Heart right ventricle (tissue), 16 donors: ENCODE results near the gene REXO1. TPM values are rescaled to one million over a fixed set of nuclear protein-coding genes. Genes with fewer than 3 reads are reported as not detected.

Experiments used
- ATAC-seq, 8 donors: fragments of 200-7000 bp; cut with Tn5 transposase; one replicate each; pipeline ENCODE4 v1.9.1; 2020; ENCODE audit warnings: mild to moderate bottlenecking in 8 of 8, moderate library complexity in 8 of 8, moderate number of reproducible peaks in 1 of 8
- DNase-seq, 2 donors: peaks; one replicate each; pipeline ENCODE4 v3.0.0-alpha.2; 2020
- H3K27ac ChIP-seq, 10 donors: fragments of 200-600 bp; sonication (generic) in 2 of 10; one replicate each; pipeline versions ENCODE4 v1.5.0 to v1.8.0; 2020 to 2022; ENCODE audit warnings: mild to moderate bottlenecking in 3 of 10
- H3K27me3 ChIP-seq, 7 donors: fragments of 200-600 bp; one replicate each; pipeline ENCODE4 v1.8.0; 2021 to 2022; ENCODE audit warnings: mild to moderate bottlenecking in 2 of 7
- H3K36me3 ChIP-seq, 9 donors: fragments of 200-600 bp; sonication (generic) in 1 of 9; one replicate each; pipeline versions ENCODE4 v1.5.0 to v1.8.0; 2020 to 2022; ENCODE audit warnings: mild to moderate bottlenecking in 2 of 9
- H3K4me1 ChIP-seq, 9 donors: fragments of 200-600 bp; sonication (generic) in 1 of 9; one replicate each; pipeline versions ENCODE4 v1.5.0 to v1.8.0; 2020 to 2022; ENCODE audit warnings: mild to moderate bottlenecking in 4 of 9
- H3K4me3 ChIP-seq, 10 donors: fragments of 200-600 bp; sonication (generic) in 2 of 10; one replicate each; pipeline versions ENCODE4 v1.5.0 to v1.8.0; 2020 to 2022; ENCODE audit warnings: mild to moderate bottlenecking in 7 of 10, moderate library complexity in 2 of 10
- H3K9me3 ChIP-seq, 11 donors: fragments of 200-600 bp in 10 of 11; sonication (generic) in 2 of 11; one replicate each; pipeline versions ENCODE4 v1.5.0 to v1.8.0; 2013 to 2022; ENCODE audit warnings: mild to moderate bottlenecking in 2 of 11, control low read depth in 1 of 11, moderate library complexity in 1 of 11
- WGBS, 2 donors: extraction: QIAGEN DNeasy Blood & Tissue Kit; methylation state at CpG; one replicate each; pipeline ENCODE4 v1.1.7; 2013; ENCODE audit warnings: inconsistent platforms in 1 of 2; 5-methylcytosine and 5-hydroxymethylcytosine counted together
- intact Hi-C, 10 donors: fragments of 100-400 bp; cut with DNase I; formaldehyde crosslinking; loops; one replicate each; pipeline versions ENCODE4 v1.11.1 to v1.14.2; 2022
- polyA plus RNA-seq, 2 donors: library from polyadenylated mRNA; stranded (reverse); fragments of 200-250 nt; gene quantifications; one replicate each; pipeline ENCODE4 v1.2.3, GENCODE V29; 2013
- total RNA-seq, 10 donors: library from RNA; stranded (reverse); fragmentation: NEBNext Ultra II Directional in 3 of 10; extraction: Animal tissue kit (Norgen Biotek cat#: 25700) in 3 of 10; gene quantifications; one replicate each; pipeline versions ENCODE4 v1.2.1 to v1.2.4, GENCODE V29; 2021 to 2023
- TF ChIP-seq, protein P1 (sequence below), 9 donors: fragments of 200-600 bp; sonication (generic) in 2 of 9; IDR thresholded peaks; one replicate each; pipeline versions ENCODE4 v1.5.0 to v1.8.0; 2021 to 2022; ENCODE audit warnings: antibody characterized with exemption in 9 of 9, mild to moderate bottlenecking in 5 of 9, moderate library complexity in 1 of 9
- donor health status: Arrhythmogenic right ventricular cardiomyopathy.
- donor health status: ischemic (EF 13 %, LVEDD 7.1; RV severe dilation, severe dysfunction).
- donor health status: healthy with polysubstance abuse.
- donor health status: DM: no; HTN: yes; CAD: no.
- donor health status: DM: no; HTN: no; CAD: no.
- donor health status: ischemic (EF 25% LVEDD 6.9; RV normal size, moderate dysfunction).
- donor health status: ischemic (EF 25% LVEDD 5.7; RV mildly dilated, moderate dysfunction).
- donor health status: healthy.
- donor health status: DM: yes; HTN: yes; CAD: no.
- donor health status: Ischemic cardiomyopathy.
- donor health status: ischemic (EF 35%, LVEDD 5.7; RV mildly dilated, moderate dysfunction).
- donor health status: nonischemic (EF 11% LVEDD 7.7; RV severe dilation, severe dysfunction).
- donor health status: DM: yes; HTN: yes; CAD: no.
- donor health status: PGD.
- donor health status: ischemic (EF 29% LVEDD 5.4; RV normal size, mild dysfunction).
- donor health status: nonischemic (EF 23%, LVEDD 6.1; RV moderate dilation, normal function).

The REXO1 gene
- total and polyA plus RNA-seq, 12 donors: 13.1 to 20.6 (median 16.5) TPM

DNA sequence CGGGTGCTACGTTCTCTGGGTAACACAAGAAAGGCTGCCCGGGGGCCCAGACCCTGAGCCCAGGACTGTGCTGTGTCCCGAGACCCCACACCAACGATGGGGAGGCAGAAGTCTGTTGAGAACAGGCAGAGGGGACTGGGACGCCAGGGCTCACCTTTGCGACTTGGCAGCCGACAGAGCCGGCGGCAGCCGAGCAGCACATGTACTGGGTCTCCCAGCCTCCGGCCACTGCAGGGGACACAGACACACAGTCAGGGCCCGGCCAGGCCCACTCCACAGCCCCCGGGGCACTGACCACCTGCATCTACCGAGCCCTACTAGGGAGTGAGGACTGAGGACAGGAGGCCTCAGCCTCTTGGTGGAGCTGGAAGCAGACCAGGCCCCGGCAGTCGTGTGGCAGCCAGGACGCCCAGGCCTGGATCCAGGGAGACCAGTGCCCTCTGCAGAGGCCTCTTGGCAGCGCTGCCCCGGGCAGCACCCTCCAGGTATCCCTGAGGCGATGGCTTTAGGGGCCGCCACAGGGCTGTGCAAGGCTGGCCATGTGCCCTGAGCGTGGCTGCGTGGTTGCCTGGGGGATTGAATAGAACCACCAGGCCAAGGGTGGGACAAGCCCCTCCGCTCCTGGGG, 30.6 kb downstream of the REXO1 start:
- H3K27ac ChIP-seq: peak overlapping the region in 1 of 10 donors; percentile 30
- no peaks in the 10 kb centered on the region for H3K9me3 ChIP-seq
- intact Hi-C loops: loop anchor here in 1 of 10 donors (10.0 kb wide), 1 partner anchor 143 kb away; no protein-coding TSS in a partner anchor
- H3K27me3 ChIP-seq: no peaks in the 10 kb centered on the region
- H3K36me3 ChIP-seq: peaks cover 7 to 83% (median 48%) of the 10 kb centered on the region in 9 donors
- DNase-seq (peak in 1 of 2 donors; percentile 33), ATAC-seq (peak; percentile 9 to 81 (median 46))
- 85 to 88% methylated on average over 25 of the region's 25 CpGs for WGBS, 2 donors
- H3K4me3 ChIP-seq: no peak overlapping the region
- TF ChIP-seq, protein P1, sequence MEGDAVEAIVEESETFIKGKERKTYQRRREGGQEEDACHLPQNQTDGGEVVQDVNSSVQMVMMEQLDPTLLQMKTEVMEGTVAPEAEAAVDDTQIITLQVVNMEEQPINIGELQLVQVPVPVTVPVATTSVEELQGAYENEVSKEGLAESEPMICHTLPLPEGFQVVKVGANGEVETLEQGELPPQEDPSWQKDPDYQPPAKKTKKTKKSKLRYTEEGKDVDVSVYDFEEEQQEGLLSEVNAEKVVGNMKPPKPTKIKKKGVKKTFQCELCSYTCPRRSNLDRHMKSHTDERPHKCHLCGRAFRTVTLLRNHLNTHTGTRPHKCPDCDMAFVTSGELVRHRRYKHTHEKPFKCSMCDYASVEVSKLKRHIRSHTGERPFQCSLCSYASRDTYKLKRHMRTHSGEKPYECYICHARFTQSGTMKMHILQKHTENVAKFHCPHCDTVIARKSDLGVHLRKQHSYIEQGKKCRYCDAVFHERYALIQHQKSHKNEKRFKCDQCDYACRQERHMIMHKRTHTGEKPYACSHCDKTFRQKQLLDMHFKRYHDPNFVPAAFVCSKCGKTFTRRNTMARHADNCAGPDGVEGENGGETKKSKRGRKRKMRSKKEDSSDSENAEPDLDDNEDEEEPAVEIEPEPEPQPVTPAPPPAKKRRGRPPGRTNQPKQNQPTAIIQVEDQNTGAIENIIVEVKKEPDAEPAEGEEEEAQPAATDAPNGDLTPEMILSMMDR (IDR thresholded peaks at IDR 0.05): peak in 2 of 9 donors; percentile 20 to 29
- H3K4me1 ChIP-seq: peaks cover 0 to 12% (median 8%) of the 10 kb centered on the region in 9 donors

DNA sequence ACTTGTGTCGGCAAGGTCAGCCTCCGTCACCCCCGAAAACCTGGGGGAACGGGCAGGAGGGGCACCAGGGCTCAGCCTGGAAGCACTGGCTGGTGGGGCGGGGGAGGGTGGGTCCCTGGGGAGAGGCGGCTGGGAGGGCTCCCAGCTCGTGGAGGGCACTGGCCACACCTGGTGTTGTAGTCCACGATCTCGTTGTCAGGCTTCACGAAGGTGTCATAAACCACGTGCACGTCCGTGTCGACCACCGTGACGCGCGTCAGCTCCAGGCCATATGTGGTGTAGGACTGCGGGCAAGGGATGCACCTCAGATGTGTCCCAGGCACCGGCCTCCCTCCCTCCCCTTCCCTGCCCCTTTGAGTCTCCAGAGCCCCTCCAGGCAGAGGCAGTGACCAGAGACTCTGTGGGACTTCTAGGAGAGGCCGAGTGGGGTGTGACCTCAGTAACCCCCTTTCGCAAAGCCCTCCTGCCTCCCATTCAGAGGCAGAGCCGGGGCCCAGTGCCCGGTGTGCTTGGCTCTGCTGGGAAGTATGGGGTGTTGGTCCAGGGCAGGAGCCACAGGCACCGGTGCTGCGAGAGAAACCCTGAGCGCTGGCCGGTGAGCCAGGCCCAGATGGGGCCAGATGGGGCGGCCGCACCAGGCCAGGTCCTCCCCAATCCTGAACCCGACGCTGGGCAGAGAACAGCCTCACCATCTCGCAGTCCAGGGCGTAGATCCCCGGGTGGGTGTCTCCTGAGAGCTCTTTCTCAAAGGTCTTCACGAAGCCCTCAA, 31.6 kb downstream of the REXO1 start:
- Histone ChIP-seq H3K4me1 (peaks cover 3 to 21% (median 13%) of the 10 kb centered on the region in 9 donors), H3K9me3 (no peaks in the 10 kb centered on the region), H3K36me3 (peaks cover 7 to 74% (median 48%) of the 10 kb centered on the region in 9 donors), H3K4me3 (no peak overlapping the region), H3K27me3 (no peaks in the 10 kb centered on the region), H3K27ac (no peak overlapping the region)
- 93 to 94% methylated on average over 36 of the region's 36 CpGs for WGBS, 2 donors
- TF ChIP-seq, protein P1 (IDR thresholded peaks at IDR 0.05): no peak
- no peak for DNase-seq
- intact Hi-C loops: loop anchor here in 1 of 10 donors (10.0 kb wide), 1 partner anchor 142 kb away; no protein-coding TSS in a partner anchor
- no peak for ATAC-seq

DNA sequence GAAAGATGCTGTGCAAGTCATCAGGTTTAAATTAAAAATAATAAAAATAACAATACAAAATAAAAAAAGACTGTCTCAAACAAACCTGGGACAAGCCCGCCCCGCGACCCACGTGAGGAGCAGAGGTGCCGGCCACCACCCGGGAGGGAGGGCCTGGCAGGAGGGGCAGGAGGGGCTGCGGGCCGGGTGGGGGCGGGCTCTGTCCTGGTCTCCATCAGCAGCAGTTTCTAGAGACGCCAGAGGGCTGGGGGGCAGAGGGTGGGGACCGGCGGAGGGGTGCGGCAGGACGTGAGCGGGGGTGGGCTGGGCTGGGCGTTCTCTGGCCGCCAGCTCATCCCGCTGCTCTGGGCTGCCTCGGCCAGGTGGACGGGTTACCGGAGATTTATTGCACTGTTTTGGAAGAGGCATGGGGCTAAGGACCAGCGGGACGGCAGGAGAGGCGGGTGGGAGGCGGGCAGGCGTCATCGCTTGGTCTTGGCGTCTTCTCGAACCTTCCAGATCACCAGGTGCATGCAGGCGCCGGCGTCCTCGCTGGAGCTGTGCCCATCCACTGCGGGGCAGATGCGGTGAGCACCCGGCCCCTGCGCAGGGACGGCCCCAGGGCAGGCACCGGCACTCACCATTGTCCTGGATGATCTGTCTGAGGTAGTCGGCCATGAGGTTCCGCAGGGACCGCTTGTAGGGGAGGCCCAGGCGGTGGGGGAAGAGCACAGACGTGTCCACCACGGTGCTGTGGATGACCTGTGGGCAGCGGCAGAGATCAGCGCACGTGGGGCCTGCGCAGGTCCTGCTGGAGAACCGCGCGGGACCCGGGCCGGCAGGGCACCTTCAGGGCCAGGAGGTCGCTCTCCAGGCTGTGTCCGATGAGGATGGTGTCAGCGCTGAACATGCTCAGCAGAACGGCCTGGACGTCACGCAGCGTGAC, 32.4 kb downstream of the REXO1 start:
- TF ChIP-seq, protein P1 (IDR thresholded peaks at IDR 0.05): no peak
- 91 to 93% methylated on average over 61 of the region's 61 CpGs for WGBS, 2 donors
- intact Hi-C loops: loop anchor here in 1 of 10 donors (10.0 kb wide), 1 partner anchor 141 kb away; no protein-coding TSS in a partner anchor
- DNase-seq: no peak
- Histone ChIP-seq H3K9me3 (no peaks in the 10 kb centered on the region), H3K4me3 (no peak overlapping the region), H3K27me3 (no peaks in the 10 kb centered on the region), H3K36me3 (peaks cover 7 to 65% (median 46%) of the 10 kb centered on the region in 9 donors), H3K27ac (no peak overlapping the region), H3K4me1 (peaks cover 5 to 24% (median 17%) of the 10 kb centered on the region in 9 donors)
- ATAC-seq: no peak
